Common myeloid progenitor, CD34-positive (primary cell): Measurements from ENCODE around the gene KIAA1549.

Source experiments
- CTCF ChIA-PET: fragments of 350-600 bp; sonication (Branson Sonifier 250); formaldehyde crosslinking; loops from one replicate; lab custom pipeline; 2021; ENCODE audit warnings: antibody characterized with exemption; lab: Charles Lee
- POLR2A ChIA-PET: fragments of 350-600 bp; sonication (Branson Sonifier 250); formaldehyde crosslinking; loops from one replicate; lab custom pipeline; 2021; ENCODE audit warnings: antibody characterized with exemption; lab: Charles Lee
- DNase-seq, 3 donors: peaks; one replicate each; pipeline versions ENCODE4 v3.0.0 to v3.0.0-alpha.2; 2013
- H3K27ac ChIP-seq, 2 experiments: 1 replicate in 1 of 2; 2 replicates in 1 of 2; pipeline ENCODE4 v1.7.0; 2013; ENCODE audit warnings: inconsistent platforms in 2 of 2, low read length in 2 of 2, mild to moderate bottlenecking in 2 of 2, low read depth in 1 of 2, moderate library complexity in 1 of 2; ENCODE audit not compliant: severe bottlenecking in 2 of 2, insufficient read depth in 1 of 2, poor library complexity in 1 of 2
- H3K27me3 ChIP-seq, 5 experiments: replicated peaks in 2 of 5; 1 replicate in 3 of 5; 2 replicates in 2 of 5; pipeline versions ENCODE4 v1.6.1 to v1.7.0; 2013; ENCODE audit warnings: low read length in 4 of 5, mild to moderate bottlenecking in 2 of 5, moderate library complexity in 2 of 5, inconsistent platforms in 1 of 5; ENCODE audit not compliant: insufficient read depth in 5 of 5, control insufficient read depth in 4 of 5
- H3K36me3 ChIP-seq, 4 experiments: 1 replicate in 2 of 4; 2 replicates in 2 of 4; pipeline versions ENCODE4 v1.6.1 to v1.7.0; 2013; ENCODE audit warnings: low read length in 3 of 4, control low read depth in 1 of 4, mild to moderate bottlenecking in 1 of 4; ENCODE audit not compliant: control insufficient read depth in 4 of 4, insufficient read depth in 4 of 4
- H3K4me1 ChIP-seq, 4 experiments: 1 replicate in 3 of 4; 2 replicates in 1 of 4; pipeline versions ENCODE4 v1.6.1 to v1.7.1; 2013; ENCODE audit warnings: low read length in 3 of 4, mild to moderate bottlenecking in 3 of 4, control low read depth in 1 of 4, inconsistent platforms in 1 of 4, moderate library complexity in 1 of 4; ENCODE audit not compliant: control insufficient read depth in 4 of 4, insufficient read depth in 4 of 4; ENCODE audit errors: control extremely low read depth in 1 of 4
- H3K4me3 ChIP-seq, 7 experiments: 1 replicate in 4 of 7; 2 replicates in 3 of 7; pipeline versions ENCODE4 v1.5.1 to v1.7.0; 2013; ENCODE audit warnings: mild to moderate bottlenecking in 7 of 7, low read length in 6 of 7, moderate library complexity in 6 of 7, inconsistent platforms in 2 of 7, low read depth in 2 of 7, control low read depth in 1 of 7; ENCODE audit not compliant: insufficient read depth in 4 of 7, control insufficient read depth in 1 of 7; ENCODE audit errors: extremely low read depth in 1 of 7
- H3K9me3 ChIP-seq, 5 experiments: 1 replicate in 4 of 5; 2 replicates in 1 of 5; pipeline versions ENCODE4 v1.6.1 to v1.7.1; 2013; ENCODE audit warnings: low read length in 4 of 5, mild to moderate bottlenecking in 2 of 5, inconsistent platforms in 1 of 5, low read depth in 1 of 5, moderate library complexity in 1 of 5; ENCODE audit not compliant: control insufficient read depth in 4 of 5, insufficient read depth in 2 of 5; ENCODE audit errors: control extremely low read depth in 1 of 5
- WGBS: methylation state at CpG from one replicate; pipeline ENCODE4 v1.1.5; 2013; ENCODE audit not compliant: insufficient coverage; 5-methylcytosine and 5-hydroxymethylcytosine counted together

The KIAA1549 gene

DNA sequence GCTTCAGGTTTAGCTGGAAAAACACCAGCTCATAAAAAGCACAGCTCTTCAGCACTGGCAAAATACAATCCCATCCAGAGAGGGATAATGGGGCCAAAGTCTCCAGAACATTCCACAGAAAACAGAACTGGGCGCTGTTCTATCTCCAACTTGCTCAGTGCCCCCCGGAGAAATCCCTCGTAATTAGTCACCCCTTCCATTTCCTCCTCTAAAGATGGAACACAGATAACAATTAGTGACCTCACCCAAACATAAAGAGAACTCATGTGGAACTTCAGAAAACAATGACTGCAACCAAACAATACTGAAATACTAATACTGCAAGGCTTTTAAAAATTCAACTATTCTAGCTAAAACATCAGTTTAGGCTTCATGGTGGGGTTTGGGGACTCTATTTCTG is 46.3 kb downstream of the KIAA1549 start:
- POLR2A ChIA-PET, result no interaction called here
- H3K27ac ChIP-seq, result no peak overlapping the region

DNA sequence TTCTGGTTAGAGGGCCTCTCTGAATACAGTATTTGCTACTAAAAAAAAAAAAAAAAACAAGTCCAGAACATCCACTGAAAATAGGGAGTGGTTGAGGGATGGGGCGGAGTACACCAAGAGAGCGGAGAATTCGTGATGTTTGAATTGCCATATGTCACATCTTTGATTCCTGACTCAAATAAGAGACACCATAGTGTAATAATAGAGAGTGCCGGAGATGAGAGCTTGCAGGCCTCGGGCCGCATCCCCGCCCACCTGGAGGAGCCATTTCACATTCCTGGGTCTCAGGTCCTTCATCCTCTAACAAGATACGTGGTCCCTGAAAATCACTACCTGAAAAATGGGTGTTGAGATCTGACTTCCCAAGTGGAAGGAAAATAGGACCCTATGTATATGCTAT is 46.8 kb downstream of the KIAA1549 start:
- WGBS, result 100% methylated on average over 1 of the region's 8 CpGs
- no peak overlapping the region for H3K27ac ChIP-seq
- CTCF ChIA-PET, result interaction anchor here (1.2 kb wide), 1 partner anchor 11 kb away, joined by 3 read pairs; no protein-coding TSS in a partner anchor

More for the DNA sequence above, 46.3 kb downstream of the KIAA1549 start:
- 70% methylated on average over 2 of the region's 3 CpGs for WGBS
- CTCF ChIA-PET, result interaction anchor here (1.2 to 1.3 kb wide), 2 partner anchors 8 to 10 kb away, joined by 3 to 4 read pairs; no protein-coding TSS in a partner anchor
- no peaks in the 10 kb centered on the region for H3K27me3 ChIP-seq
- H3K9me3 ChIP-seq, result no peaks in the 10 kb centered on the region
- peaks cover 0 to 4% (median 0%) of the 10 kb centered on the region in 4 experiments for H3K36me3 ChIP-seq
- H3K4me3 ChIP-seq, result no peak overlapping the region
- H3K4me1 ChIP-seq, result peaks cover 0 to 13% (median 4%) of the 10 kb centered on the region in 4 experiments
- peak; percentile 9 to 54 (median 35) for DNase-seq

DNA sequence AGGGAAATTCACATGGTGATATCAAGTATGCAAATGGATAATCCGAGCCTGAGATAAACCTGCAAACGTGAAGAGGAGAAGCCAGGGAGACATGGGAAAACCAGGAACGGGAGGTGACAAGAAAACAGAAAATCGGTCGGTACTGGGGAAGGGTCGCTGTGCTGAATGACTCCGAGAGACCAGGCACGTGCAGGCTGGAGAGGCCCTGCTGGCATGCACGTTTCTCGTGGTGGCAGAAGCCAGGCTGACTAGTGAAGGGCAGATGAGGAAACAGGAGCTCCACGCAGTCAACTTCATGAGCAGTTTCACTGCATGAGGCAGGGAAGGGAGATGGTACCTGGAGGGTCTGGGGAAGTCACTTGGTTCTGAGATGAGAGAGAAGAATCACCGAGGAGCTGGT is 48.3 kb downstream of the KIAA1549 start:
- Histone ChIP-seq H3K4me3 (no peak overlapping the region), H3K36me3 (peaks cover 0 to 4% (median 0%) of the 10 kb centered on the region in 4 experiments), H3K9me3 (no peaks in the 10 kb centered on the region), H3K27me3 (no peaks in the 10 kb centered on the region), H3K4me1 (peaks cover 0 to 13% (median 4%) of the 10 kb centered on the region in 4 experiments), H3K27ac (no peak overlapping the region)
- WGBS, result 91% methylated on average over 12 of the region's 12 CpGs
- ChIA-PET CTCF (no interaction called here), POLR2A (no interaction called here)
- no peak for DNase-seq

More for the DNA sequence above, 46.8 kb downstream of the KIAA1549 start:
- H3K9me3 ChIP-seq, result no peaks in the 10 kb centered on the region
- DNase-seq, result no peak
- H3K4me1 ChIP-seq, result peaks cover 0 to 13% (median 4%) of the 10 kb centered on the region in 4 experiments
- no peaks in the 10 kb centered on the region for H3K27me3 ChIP-seq
- H3K4me3 ChIP-seq, result no peak overlapping the region
- peaks cover 0 to 4% (median 0%) of the 10 kb centered on the region in 4 experiments for H3K36me3 ChIP-seq
- POLR2A ChIA-PET, result no interaction called here

DNA sequence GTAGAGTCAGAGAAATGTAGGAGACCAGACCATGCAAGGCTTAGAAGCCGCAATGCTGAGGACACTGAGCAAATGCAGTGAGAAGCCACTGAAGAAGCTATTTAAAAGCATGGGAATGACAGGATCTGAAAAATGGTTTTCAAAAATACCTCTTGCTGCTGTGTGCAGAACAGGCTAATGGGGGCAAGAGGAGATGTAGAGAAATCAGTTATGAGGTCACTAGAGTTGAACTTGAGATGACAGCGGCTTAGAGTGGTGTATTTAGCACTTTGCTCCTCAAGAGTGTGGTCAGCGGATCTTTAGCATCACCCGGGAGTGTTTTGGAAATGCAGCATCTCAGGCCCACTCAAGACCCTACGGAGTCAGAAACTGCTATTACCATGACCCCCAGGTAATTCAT is 48.8 kb downstream of the KIAA1549 start:
- CTCF ChIA-PET, result no interaction called here

DNA sequence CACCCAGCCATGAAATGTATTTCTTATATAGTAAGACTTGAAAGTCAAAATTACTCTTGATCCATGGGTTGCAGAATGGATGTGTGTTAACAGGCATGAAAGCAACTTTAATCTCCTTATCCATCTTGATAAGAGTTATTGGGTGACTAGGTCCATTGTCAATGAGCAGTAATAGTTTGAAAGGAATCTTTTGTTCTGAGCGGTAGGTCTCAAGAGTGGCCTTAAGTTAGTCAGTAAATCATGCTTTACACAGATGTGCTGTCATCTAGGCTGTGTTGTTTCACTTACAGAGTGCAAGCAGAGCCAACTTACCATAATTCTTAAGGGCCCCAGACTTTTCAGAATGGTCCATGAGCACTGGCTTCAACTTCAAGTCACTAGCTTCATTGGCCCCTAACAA is 51.2 kb downstream of the KIAA1549 start:
- Histone ChIP-seq H3K9me3 (no peaks in the 10 kb centered on the region), H3K4me1 (peaks cover 0 to 9% (median 5%) of the 10 kb centered on the region in 4 experiments), H3K4me3 (no peak overlapping the region), H3K36me3 (peaks cover 0 to 4% (median 0%) of the 10 kb centered on the region in 4 experiments), H3K27ac (no peak overlapping the region), H3K27me3 (no peaks in the 10 kb centered on the region)
- ChIA-PET CTCF (interaction anchor here (0.6 to 1.5 kb wide), 2 partner anchors 33 to 109 kb away, joined by 4 read pairs; no protein-coding TSS in a partner anchor), POLR2A (no interaction called here)
- WGBS, result 100% methylated on average over 1 of the region's 1 CpG
- no peak for DNase-seq

More for the DNA sequence above, 48.8 kb downstream of the KIAA1549 start:
- H3K27ac ChIP-seq, result no peak overlapping the region
- peaks cover 0 to 13% (median 4%) of the 10 kb centered on the region in 4 experiments for H3K4me1 ChIP-seq
- H3K4me3 ChIP-seq, result no peak overlapping the region
- H3K36me3 ChIP-seq, result peaks cover 0 to 4% (median 0%) of the 10 kb centered on the region in 4 experiments
- POLR2A ChIA-PET, result no interaction called here
- no peaks in the 10 kb centered on the region for H3K27me3 ChIP-seq
- 100% methylated on average over 5 of the region's 5 CpGs for WGBS
- no peaks in the 10 kb centered on the region for H3K9me3 ChIP-seq
- DNase-seq, result no peak

DNA sequence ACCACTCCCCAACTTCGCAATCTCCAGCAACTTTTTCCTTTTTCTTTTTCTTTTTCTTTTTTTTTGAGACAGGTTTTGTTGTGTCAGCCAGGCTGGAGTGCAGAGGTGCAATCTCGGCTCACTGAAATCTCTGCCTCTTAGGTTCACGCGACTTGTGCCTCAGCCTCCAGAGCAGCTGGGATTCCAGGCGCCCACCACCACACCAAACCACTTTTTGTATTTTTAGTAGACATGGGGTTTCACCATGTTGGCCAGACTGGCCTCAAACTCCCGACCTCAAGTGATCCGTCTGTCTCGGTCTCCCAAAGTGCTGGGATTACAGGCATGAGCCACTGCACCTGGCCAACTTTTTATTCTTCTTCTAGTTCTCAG is 55.0 kb downstream of the KIAA1549 start:
- Histone ChIP-seq H3K9me3 (peaks cover 0 to 2% (median 0%) of the 10 kb centered on the region in 5 experiments), H3K4me1 (peaks cover 0 to 9% (median 2%) of the 10 kb centered on the region in 4 experiments), H3K27me3 (no peaks in the 10 kb centered on the region), H3K4me3 (peak overlapping the region in 1 of 7 experiments; percentile 18), H3K27ac (no peak overlapping the region), H3K36me3 (peaks cover 0 to 4% (median 0%) of the 10 kb centered on the region in 4 experiments)
- no peak for DNase-seq
- WGBS, result 100% methylated on average over 7 of the region's 8 CpGs
- POLR2A ChIA-PET, result no interaction called here
- CTCF ChIA-PET, result interaction anchor here (1.2 to 1.5 kb wide), 2 partner anchors 9 to 56 kb away, joined by 3 to 4 read pairs; no protein-coding TSS in a partner anchor

DNA sequence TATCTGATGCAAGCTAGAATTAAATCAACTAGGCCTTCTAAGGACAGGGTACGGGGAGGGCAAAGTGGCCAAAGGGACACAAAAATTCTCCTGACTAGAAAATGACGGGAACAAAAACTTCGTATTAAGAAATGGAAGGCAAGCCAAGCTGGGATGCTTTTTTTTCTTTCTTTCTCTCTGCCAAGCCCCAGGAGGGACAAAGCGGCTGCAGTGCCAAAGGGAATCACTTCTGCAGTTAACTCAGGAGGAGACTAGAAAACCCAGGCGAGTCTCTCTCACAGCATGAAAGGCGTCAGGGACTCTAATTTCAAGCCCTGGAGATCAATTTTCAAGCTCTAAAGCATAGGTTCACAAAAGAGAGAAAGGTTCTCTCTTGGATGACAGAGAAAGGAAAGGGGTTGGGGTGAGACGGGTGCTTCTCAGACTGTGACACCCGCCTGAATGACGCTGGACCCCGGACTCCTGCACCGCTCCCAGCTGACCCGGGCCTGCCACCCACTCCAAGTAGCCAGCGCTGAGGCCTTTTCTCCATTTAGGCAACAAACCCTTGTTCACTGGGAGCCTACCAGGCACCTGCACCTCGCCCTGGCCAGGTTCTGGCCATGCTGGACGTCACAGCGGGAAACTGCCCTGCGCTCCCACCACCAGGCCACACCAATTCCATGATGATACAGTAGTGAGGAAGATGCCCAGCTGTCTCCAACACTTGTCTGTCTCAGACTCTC is 56.5 kb downstream of the KIAA1549 start:
- Histone ChIP-seq H3K4me1 (peaks cover 0 to 14% (median 5%) of the 10 kb centered on the region in 4 experiments), H3K27me3 (no peaks in the 10 kb centered on the region), H3K27ac (no peak overlapping the region), H3K4me3 (no peak overlapping the region), H3K9me3 (peaks cover 0 to 2% (median 0%) of the 10 kb centered on the region in 5 experiments), H3K36me3 (no peaks in the 10 kb centered on the region)
- CTCF ChIA-PET, result interaction anchor here (1.0 to 1.3 kb wide), 2 partner anchors 9 to 38 kb away, joined by 3 to 5 read pairs; no protein-coding TSS in a partner anchor
- 97% methylated on average over 16 of the region's 17 CpGs for WGBS
- DNase-seq, result no peak
- POLR2A ChIA-PET, result no interaction called here
